DND-41 (cell line): Measurements from ENCODE around the gene NDUFS2.
A peak's percentile ranks its signal among the peaks of the same experiment; 100 is the strongest.

Source experiments
- EZH2 ChIP-seq: IDR thresholded peaks from 3 replicates; pipeline ENCODE4 v1.6.1; 2012; ENCODE audit warnings: borderline replicate concordance, low read depth, mild to moderate bottlenecking, moderate library complexity, low read length, inconsistent platforms; ENCODE audit not compliant: severe bottlenecking
- TF ChIP-seq, protein P1 (sequence below): IDR thresholded peaks from 2 replicates; pipeline ENCODE4 v1.5.1; 2012; ENCODE audit warnings: borderline replicate concordance, low read length, moderate library complexity, mild to moderate bottlenecking; ENCODE audit not compliant: poor library complexity, severe bottlenecking; ENCODE audit errors: extremely low read depth

DNA sequence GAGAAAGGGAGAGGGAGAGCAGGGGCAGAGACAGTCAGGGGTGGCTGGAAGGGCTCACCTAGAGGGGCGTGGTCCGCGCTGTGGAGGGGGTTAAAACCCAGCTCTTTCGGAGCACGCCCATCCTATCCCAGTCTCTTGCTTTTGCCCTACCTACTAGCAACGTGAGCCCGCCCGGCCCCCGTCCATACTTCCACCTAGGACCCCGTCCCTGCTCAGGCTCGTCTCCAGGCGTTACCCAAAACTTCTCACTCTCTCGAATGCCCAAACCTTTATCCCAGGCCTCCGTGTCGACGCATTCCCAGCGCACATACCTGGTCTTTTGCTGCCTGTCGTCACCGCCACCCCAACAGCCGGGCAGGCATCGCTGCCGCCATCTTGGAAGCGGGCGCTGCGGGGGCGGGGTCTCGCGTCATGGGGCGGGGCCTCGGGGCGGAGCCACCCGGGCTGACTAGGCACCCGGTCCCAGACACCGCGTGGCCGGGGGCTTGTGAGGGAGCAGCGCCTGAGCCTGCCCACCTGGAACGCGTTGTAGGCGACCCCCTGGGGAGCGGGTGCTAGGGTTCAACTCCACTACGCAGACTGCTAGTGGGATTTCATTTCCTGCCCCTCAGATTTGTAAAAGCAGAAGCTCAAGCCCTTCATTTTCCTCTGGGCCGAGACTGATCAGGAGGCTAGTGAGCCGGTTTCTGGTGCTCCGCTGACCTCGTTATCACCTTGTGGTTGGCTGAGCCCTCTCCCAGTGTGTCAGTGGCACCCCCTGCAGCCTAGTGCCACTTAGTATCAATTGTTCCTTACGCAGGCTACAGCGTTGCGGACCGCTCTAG, 24.8 kb upstream of the NDUFS2 start, which contains the start of gene B4GALT3:
- TF ChIP-seq, protein P1, sequence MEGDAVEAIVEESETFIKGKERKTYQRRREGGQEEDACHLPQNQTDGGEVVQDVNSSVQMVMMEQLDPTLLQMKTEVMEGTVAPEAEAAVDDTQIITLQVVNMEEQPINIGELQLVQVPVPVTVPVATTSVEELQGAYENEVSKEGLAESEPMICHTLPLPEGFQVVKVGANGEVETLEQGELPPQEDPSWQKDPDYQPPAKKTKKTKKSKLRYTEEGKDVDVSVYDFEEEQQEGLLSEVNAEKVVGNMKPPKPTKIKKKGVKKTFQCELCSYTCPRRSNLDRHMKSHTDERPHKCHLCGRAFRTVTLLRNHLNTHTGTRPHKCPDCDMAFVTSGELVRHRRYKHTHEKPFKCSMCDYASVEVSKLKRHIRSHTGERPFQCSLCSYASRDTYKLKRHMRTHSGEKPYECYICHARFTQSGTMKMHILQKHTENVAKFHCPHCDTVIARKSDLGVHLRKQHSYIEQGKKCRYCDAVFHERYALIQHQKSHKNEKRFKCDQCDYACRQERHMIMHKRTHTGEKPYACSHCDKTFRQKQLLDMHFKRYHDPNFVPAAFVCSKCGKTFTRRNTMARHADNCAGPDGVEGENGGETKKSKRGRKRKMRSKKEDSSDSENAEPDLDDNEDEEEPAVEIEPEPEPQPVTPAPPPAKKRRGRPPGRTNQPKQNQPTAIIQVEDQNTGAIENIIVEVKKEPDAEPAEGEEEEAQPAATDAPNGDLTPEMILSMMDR = peak; percentile 40
- no peak for TF ChIP-seq EZH2
